Prostate gland (tissue), 2 donors: ENCODE results near the gene RUFY4. TPM values are rescaled to one million over a fixed set of nuclear protein-coding genes. Genes with fewer than 3 reads are reported as not detected.

Experiments used
- DNase-seq: peaks from one replicate; pipeline ENCODE4 v3.0.0-alpha.2; 2019; ENCODE audit warnings: low spot score
- H3K27ac ChIP-seq, 2 donors: fragments of 200-600 bp; sonication (generic); 2 replicates each; pipeline ENCODE4 v1.5.1; 2017 to 2019
- H3K27me3 ChIP-seq: fragments of 200-600 bp; sonication (generic); replicated peaks from 2 replicates; pipeline ENCODE4 v1.5.1; 2019; ENCODE audit not compliant: insufficient read depth
- H3K36me3 ChIP-seq, 2 donors: fragments of 200-600 bp; sonication (generic); 1 replicate in 1 of 2; 2 replicates in 1 of 2; pipeline versions ENCODE4 v1.5.1 to v1.8.1; 2017 to 2019
- H3K4me1 ChIP-seq: fragments of 200-600 bp; sonication (generic); replicated peaks from 2 replicates; pipeline ENCODE4 v1.5.1; 2019
- H3K4me3 ChIP-seq, 2 donors: fragments of 200-600 bp; sonication (generic); 2 replicates each; pipeline ENCODE4 v1.5.1; 2017 to 2019
- H3K9me3 ChIP-seq: fragments of 200-600 bp; sonication (generic); 2 replicates; pipeline ENCODE4 v1.5.1; 2017
- POLR2A ChIP-seq: fragments of 450-650 bp; IDR thresholded peaks from one replicate; pipeline ENCODE4 v1.6.1; 2016; ENCODE audit warnings: antibody characterized with exemption, mild to moderate bottlenecking
- POLR2AphosphoS5 ChIP-seq: sonication (generic); formaldehyde crosslinking; IDR thresholded peaks from one replicate; pipeline ENCODE4 v1.6.1; 2017; ENCODE audit warnings: antibody characterized with exemption
- WGBS: methylation state at CpG from one replicate; pipeline ENCODE4 v1.1.5; 2018; 5-methylcytosine and 5-hydroxymethylcytosine counted together
- intact Hi-C: fragments of 100-400 bp; cut with DNase I; formaldehyde crosslinking; loops from one replicate; pipeline ENCODE4 v1.14.2; 2022
- total RNA-seq, 2 donors: library from RNA; depleted of rRNA; stranded (reverse); fragments of >200 nt; gene quantifications; one replicate each; pipeline ENCODE4 v1.1.0, GENCODE V29; 2016
- TF ChIP-seq, protein P1 (sequence below), 4 experiments: fragments of 200-600 bp in 2 of 4; fragments of 450-650 bp in 2 of 4; sonication (generic) in 2 of 4; IDR thresholded peaks; 1 replicate in 3 of 4; 2 replicates in 1 of 4; pipeline ENCODE4 v1.5.1; 2016 to 2019; ENCODE audit warnings: antibody characterized with exemption in 4 of 4, mild to moderate bottlenecking in 2 of 4, moderate library complexity in 2 of 4

RUFY4 gene
- total RNA-seq, 2 donors from 2014 or later: 0.11 to 0.27 TPM

DNA sequence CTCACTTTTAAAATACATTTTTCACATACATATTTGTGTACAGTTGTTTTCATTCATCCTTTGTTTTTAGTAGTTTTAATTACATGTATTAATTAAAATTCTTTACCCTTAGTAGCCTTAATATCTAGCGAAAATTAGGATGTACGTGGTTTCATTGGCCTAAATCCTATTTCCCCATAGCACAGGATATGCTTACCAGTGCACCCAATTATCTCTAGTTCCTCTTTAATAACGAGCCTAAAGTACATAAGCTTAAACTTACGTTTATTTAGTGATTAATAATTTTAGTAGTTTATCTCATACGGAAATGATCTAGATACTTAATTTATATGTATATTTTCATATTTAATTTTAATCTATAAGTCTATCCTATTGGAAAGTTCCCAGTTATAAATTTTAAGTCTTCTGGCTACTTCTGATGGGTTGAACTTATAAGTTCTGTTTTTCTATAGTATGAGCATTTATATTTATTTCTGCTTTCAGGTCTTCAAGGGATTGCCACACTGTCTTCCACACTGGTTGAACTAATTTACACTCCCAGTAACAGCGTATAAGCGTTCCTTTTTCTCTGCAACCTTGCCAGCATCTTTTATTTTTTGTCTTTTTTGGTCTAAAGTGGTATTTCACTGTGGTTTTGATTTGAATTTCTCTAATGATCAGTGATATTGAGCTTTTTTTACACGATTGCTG lies 21.4 kb upstream of the RUFY4 start:
- DNase-seq: no peak
- Histone ChIP-seq H3K9me3 (no peaks in the 10 kb centered on the region), H3K27ac (no peak overlapping the region), H3K4me3 (no peak overlapping the region), H3K4me1 (no peaks in the 10 kb centered on the region), H3K36me3 (no peaks in the 10 kb centered on the region), H3K27me3 (no peaks in the 10 kb centered on the region)
- TF ChIP-seq, protein P1, sequence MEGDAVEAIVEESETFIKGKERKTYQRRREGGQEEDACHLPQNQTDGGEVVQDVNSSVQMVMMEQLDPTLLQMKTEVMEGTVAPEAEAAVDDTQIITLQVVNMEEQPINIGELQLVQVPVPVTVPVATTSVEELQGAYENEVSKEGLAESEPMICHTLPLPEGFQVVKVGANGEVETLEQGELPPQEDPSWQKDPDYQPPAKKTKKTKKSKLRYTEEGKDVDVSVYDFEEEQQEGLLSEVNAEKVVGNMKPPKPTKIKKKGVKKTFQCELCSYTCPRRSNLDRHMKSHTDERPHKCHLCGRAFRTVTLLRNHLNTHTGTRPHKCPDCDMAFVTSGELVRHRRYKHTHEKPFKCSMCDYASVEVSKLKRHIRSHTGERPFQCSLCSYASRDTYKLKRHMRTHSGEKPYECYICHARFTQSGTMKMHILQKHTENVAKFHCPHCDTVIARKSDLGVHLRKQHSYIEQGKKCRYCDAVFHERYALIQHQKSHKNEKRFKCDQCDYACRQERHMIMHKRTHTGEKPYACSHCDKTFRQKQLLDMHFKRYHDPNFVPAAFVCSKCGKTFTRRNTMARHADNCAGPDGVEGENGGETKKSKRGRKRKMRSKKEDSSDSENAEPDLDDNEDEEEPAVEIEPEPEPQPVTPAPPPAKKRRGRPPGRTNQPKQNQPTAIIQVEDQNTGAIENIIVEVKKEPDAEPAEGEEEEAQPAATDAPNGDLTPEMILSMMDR (IDR thresholded peaks at IDR 0.05): no peak
- TF ChIP-seq POLR2AphosphoS5: no peak
- no peak for TF ChIP-seq POLR2A
- 84% methylated on average over 8 of the region's 8 CpGs for WGBS
- intact Hi-C loops: no loop called here

DNA sequence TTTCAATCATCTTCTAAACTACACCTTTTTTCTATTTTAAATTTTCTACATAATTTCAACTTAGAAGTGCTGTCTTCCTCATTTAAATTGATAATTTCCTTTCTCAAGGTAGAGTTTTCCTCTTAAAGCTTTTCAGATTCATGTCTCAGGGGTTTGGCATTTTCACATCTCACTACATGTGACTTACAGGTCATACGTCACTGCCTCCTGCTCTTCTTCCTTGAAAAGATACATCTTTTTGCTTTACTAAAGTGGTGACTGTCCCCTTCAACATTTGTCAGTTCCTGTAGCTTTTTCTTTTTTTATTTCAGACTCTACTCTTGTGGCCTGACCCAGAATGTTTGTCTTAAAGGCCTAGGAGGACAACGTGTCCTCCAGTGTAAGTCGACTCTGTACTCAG lies 17.1 kb upstream of the RUFY4 start:
- WGBS: 55% methylated on average over 3 of the region's 3 CpGs
- DNase-seq: no peak
- H3K36me3 ChIP-seq: no peaks in the 10 kb centered on the region
- no peaks in the 10 kb centered on the region for H3K4me1 ChIP-seq
- H3K27ac ChIP-seq: no peak overlapping the region
- no peak overlapping the region for H3K4me3 ChIP-seq
- intact Hi-C loops: no loop called here
- no peaks in the 10 kb centered on the region for H3K27me3 ChIP-seq
- TF ChIP-seq, protein P1 (IDR thresholded peaks at IDR 0.05): no peak
- TF ChIP-seq POLR2A (no peak), POLR2AphosphoS5 (no peak)
- H3K9me3 ChIP-seq: no peaks in the 10 kb centered on the region

DNA sequence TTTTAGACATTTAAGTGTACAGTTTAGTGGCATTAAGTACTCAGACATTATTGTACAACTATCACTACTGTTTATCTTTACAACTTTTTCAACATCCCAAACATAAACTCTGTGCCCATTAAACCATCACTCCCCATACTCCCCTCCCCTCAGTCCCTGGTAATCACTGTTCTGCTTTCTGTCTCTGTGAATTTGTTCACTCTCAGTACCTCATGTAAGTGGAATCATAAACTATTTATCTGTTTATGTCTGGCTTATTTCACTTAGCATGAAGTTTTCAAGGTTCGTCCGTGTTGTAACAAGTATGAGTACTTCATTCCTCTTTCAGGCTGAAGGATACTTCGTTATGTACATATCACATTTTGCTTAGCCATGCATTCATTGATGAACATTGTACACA lies 9.8 kb upstream of the RUFY4 start:
- Histone ChIP-seq H3K9me3 (no peaks in the 10 kb centered on the region), H3K27me3 (no peaks in the 10 kb centered on the region), H3K27ac (no peak overlapping the region), H3K4me1 (no peaks in the 10 kb centered on the region), H3K4me3 (no peak overlapping the region), H3K36me3 (no peaks in the 10 kb centered on the region)
- no peak for DNase-seq
- TF ChIP-seq POLR2A: no peak
- TF ChIP-seq, protein P1 (IDR thresholded peaks at IDR 0.05): no peak
- TF ChIP-seq POLR2AphosphoS5: no peak
- intact Hi-C loops: no loop called here
- 67% methylated on average over 3 of the region's 3 CpGs for WGBS

DNA sequence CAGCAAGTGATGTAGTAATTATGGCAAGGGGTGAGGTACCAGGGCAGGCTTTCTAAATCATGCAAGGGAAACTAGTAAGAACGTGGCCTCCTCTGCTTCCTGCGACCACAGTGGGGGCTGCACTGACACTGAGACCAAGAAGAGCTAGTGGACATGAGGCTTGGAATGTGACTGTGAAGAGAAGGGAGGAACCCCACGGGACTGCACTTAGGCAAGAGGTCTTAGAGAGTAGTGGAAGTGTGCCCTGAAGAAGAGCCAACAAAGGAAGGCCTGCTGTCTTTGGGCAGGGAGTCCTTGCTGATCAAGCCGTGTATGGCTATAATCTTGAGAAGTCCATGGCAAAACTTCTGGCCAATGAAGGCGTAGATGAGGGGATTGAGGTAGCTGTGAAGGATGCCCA lies 8.9 kb upstream of the RUFY4 start:
- Histone ChIP-seq H3K27ac (no peak overlapping the region), H3K27me3 (no peaks in the 10 kb centered on the region), H3K36me3 (no peaks in the 10 kb centered on the region), H3K4me3 (no peak overlapping the region), H3K4me1 (no peaks in the 10 kb centered on the region), H3K9me3 (no peaks in the 10 kb centered on the region)
- TF ChIP-seq, protein P1 (IDR thresholded peaks at IDR 0.05): no peak
- no peak for TF ChIP-seq POLR2A
- no peak for TF ChIP-seq POLR2AphosphoS5
- DNase-seq: no peak
- intact Hi-C loops: no loop called here
- WGBS: 62% methylated on average over 5 of the region's 5 CpGs

DNA sequence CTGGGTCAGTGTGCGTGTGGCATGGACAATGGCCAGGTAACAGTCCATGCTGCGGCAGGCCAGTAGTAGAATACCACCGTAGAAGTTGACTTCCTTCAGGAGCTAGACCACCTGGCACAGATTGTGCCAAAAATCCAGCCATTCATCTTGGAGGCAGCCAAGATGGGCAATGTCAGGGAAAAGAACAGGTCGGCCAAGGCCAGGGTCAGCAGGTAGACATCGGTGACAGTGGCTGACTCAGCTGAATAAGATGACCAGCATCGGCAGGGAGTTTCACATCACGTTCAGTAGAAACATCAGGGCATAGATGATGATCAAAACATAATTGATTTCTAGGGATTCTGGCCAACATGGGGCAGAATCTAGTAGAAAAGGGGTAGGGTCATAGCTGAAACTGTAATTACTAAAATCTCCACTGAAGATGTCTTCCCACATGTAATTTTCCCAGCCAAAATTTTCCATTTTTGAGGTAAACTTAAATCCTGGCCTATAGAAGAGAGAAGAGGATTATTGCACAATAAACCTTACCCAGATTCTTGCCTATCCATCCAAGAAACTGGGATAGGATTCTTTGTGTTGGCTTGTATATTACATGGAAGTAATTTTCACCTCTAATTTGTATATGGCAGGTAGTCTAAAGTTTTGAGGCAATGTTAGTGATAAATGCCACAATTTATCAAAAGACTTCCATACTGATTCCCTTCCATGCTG lies 7.9 kb upstream of the RUFY4 start:
- no peaks in the 10 kb centered on the region for H3K9me3 ChIP-seq
- no peak overlapping the region for H3K4me3 ChIP-seq
- no peak overlapping the region for H3K27ac ChIP-seq
- H3K36me3 ChIP-seq: no peaks in the 10 kb centered on the region
- WGBS: 100% methylated on average over 7 of the region's 7 CpGs
- DNase-seq: no peak
- intact Hi-C loops: no loop called here
- H3K27me3 ChIP-seq: no peaks in the 10 kb centered on the region
- TF ChIP-seq POLR2AphosphoS5: no peak
- TF ChIP-seq POLR2A: no peak
- TF ChIP-seq, protein P1 (IDR thresholded peaks at IDR 0.05): no peak
- no peaks in the 10 kb centered on the region for H3K4me1 ChIP-seq
